ENCODE data around the gene KAT2B.

The KAT2B gene

DNA sequence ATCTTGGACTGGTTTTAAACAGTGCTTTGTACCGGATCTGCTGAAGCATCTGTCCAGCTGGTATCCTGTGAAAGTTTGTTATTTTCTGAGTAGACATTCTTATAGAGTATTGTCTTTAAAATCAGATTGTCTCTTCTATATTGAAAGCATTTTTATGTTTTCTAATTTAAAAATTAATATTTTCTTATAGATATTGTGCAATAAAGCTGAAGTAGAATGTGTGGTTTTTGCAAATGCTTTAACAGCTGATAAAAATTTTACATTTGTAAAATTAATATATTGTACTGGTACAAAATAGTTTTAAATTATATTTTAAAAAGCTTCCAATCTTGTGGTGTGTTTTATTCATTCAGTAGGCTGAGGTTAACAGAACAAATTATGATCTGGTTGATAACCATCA is 113.8 kb downstream of the KAT2B start:
- no peak for DNase-seq

DNA sequence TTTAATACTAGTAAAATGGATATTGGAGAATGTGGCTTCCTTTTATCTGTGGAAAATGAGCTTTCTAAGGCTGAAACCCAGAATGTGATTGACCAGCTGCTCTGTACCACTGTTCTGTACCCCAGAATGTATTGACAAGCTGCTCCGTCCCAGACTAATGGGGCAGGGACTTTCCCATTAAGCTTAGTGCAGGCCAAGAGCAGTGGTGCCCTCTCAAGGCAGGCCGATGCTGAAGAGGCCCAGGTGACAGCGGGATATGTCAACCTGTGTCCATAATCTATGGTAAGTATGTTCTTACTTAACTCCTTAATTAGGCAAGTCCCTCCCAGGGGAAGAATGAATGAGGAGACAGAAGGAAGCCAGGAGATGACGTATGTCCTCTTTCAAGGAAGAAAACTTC is 114.7 kb downstream of the KAT2B start:
- DNase-seq = no peak

DNA sequence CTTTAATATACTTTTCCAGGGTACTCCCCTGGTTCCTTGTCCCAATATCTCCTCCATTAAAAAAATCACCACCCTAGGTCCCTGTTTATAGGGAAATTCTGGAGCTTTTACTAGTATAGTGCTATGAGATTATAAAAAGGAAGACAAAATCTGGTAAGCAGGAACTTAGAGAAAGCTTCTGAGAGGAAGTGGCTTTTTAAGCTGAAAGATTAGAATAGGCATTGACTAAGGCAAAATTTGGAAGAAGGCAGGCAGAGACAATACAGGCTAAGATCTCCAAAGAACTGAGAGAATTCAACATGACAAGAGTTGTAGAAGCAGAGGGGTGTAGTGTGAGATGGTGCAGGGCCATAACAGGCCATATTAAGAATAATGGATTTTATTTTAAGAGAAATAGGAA is 120.0 kb downstream of the KAT2B start:
- DNase-seq = no peak

DNA sequence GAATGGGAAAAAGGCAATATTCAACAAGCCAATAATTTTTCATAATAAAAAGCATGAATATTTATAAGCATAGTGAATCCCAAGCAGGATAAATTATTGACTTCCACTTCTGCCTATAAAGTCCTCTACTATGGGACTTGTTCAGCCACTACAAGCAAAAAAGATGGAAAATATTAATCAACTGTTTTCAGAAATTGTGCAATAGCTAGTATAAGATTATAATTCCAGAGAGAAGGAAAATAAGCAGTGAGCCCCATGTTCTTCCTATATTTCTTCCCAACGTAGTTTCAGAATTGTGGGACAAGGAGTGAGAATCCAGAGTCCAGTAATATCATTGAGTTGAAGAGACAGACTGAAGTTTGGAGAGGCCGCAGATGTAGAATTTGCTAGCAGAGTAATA is 121.5 kb downstream of the KAT2B start:
- DNase-seq = no peak

DNA sequence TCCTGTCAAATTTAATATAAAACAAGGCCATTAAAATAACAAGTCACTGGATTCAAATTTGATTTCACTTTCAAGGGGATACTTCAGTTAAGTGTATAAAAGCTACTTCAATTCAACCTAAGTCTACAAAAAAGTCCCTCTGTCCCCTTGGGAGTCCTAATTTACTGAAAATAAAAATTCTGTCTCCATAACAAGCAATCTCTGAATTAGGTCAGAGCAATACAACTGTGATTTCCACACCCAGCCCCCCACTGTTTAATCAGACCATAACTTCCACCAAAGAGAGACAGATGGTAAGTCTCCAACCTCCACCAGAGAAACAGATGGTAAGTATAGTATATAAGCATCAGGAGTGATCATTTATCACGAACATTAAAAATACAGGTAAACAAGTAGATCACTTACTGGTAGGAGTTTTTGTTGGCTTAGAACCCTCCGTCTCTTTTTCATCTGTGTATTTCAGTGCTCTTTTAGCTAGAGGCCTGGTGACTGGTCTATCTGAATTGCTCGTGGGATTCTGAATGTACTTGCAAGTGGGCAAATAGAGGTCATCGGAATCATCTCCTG is 133.7 kb downstream of the KAT2B start:
- peak; percentile 91 for DNase-seq

DNA sequence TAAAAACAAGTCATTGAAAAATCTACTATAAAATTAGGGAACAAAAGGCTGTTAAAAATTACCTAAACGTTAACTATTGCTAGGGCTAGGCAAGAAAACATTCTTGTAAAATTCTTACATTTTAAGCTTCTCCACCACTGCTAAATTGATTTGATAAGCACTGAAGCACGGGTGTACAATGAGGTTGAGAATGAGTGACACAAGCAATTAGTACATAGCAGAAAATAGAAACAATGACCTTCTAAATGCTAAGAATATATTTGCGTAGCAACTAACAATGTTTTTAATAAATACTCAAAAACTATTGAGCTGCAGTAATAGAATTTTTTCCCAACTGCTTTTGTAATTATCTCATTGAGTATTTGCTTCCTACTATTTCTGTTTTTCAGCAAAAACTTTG is 141.0 kb downstream of the KAT2B start:
- DNase-seq = no peak

DNA sequence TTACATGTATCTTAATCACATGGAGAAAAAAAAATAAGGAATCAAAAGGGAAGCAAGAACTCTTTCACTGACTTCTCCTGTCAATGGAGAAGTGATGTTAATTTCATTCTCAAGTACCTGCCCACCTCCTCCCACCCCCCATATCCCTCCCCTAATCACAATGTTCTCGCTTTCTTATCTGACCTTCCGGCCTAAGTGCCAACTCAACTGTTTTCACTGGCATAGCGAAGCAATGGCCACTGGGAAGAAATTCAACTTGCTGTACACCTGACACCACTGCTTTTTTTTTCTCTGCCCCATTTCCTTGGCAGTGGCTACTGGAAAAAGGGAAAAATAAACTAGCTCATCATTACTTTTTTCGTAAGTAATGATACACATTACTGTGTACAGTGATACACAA is 142.0 kb downstream of the KAT2B start:
- no peak for DNase-seq

DNA sequence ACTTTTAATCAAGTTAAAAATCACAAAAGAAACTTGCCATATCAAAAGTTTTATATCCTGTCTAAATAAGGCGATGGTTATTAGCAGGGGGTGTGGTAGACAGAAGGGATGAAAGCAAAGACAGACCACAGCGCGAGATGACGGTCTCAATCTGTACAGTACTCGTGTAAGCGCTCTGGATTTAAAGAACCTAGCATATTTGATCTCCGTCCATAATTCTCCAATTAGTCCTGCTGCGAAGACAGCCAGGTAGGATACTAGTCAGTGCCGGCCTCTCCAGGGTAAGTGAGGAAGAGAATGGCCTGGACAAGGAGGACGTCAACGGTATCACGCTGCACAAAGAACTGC is 145.1 kb downstream of the KAT2B start:
- DNase-seq = no peak

DNA sequence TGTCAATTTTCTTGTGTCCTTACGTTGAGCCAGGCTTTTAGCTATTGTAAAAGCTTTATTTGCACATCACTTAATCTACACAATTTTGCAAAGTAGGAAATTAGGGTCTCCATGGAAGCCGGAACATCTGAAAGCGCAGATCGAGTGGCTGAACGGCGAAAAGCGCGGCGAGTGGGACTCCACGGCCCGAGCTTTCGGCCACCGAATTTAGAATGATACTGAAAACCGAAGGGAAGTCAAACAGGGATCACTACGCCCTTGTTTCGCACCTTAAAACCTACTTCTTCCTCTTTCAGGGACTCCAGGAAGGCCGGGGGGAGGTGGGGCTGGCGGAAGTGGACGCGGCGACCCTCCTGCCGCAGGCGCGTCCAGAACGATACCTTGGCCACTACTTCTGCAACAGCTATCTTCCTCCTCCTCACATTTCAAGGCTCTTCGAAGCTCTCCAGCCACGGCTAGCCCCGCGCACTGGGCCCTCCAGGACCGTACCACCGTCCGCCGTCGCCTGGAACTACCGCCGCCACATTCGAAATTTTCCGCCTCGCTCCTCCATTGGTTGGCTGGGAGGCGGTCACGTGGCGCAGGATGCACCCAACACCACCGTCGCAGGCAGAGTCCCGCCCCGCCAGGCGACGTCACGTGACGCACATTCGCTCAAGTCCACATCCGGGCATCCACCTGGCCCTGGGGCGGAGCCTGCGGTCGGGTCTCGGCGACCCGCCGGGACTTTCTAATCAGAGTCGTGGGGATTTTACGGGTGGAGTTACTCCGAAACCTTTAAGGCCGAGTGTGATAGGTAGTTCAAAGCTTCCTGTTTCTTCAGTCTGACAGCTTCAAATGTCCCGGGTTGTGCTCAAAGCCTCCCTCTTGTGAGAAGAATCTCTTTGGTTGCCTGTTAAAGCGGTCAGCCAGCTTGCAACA is 145.7 kb downstream of the KAT2B start, which contains the start of gene SGO1:
Gene SGO1, minus strand, starts transcription at position 528 of the 921 bp plus-strand sequence. CDS start 2,179 bp downstream, outside the sequence.
- DNase-seq = peak; percentile 88

DNA sequence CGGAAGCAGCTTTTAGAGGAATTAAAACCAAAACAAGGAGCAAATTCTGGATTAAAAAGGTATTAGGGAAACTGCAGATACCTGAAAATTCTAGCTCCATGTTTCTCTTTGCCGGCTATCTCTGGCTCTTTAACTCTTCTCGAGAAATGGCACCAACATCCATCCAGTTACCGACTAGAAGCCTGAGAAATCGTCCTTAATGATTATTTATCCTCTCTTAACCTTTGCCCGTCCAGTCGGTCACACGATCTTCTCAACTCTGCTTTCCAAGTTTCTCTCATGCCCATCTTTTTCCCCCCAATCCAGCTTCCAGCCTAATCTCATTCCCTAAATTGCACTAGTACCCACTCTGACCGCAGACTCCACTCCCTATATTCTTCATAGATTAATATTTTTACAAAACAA is 146.4 kb downstream of the KAT2B start:
- no peak for DNase-seq

DNA sequence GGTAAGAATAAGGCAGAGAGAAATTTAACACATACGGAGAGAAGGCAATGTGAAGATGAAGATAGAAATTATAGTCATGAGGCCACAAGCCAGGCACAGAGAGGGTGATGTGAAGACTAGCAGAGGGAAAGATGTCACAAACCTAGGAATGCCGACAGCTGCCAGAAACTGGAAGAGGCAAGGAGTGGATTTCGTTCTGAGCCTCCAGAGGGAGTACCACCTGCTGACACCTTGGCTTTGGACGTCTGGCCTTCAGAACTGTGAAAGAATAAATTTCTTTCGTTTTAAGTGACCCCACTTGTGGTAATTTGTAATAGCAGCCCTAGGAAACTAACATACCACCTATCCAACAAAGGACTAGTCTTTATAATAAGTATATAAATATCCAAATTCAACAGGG is 150.7 kb downstream of the KAT2B start:
- DNase-seq = peak; percentile 35

DNA sequence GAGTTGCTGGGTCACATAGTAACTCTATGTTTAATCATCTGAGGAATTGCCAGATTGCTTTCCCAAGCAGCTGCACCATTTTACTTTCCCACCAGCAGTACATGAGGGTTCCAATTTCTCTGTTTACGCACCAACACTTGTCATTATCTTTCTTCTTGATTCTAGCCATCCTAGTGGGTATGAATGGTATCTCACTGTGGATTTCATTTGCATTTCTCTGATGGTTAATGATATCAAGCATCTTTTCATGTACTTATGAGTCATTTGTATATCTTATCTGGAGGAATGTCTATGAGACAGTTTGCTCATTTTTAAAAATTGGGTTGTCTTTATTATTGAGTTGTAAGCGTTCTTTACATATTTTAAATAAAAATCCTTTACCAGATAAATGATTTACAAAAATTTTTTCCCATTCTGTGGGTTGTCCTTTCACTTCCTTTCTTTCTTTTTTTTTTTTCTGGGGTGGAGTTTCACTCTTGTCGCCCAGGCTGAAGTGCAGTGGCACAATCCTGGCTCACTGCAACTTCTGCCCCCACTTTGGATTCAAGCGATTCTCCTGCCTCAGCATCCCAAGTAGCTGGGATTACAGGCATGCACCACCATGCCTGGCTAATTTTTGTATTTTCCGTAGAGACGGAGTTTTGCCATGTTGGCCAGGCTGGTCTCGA is 154.7 kb downstream of the KAT2B start:
- DNase-seq = peak; percentile 23

DNA sequence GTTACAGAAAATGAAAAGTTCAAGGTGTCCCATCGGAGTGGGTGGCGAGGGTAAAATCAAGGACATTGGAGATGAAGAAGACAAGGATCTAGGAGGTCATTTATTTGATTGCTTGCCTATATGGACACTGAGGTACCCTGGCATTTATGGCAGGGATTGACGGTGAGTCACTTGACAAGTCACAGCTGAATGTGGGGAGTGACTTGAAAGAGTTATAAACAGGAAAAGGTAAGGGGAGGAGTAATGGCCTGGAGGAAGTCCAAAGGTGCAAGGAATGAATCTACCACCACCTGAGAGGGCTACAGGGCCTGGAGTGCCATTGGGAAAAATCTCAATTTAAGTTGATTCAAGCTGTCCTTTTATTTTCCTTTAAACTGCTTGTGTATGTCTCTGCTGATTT is 157.5 kb downstream of the KAT2B start:
- no peak for DNase-seq

DNA sequence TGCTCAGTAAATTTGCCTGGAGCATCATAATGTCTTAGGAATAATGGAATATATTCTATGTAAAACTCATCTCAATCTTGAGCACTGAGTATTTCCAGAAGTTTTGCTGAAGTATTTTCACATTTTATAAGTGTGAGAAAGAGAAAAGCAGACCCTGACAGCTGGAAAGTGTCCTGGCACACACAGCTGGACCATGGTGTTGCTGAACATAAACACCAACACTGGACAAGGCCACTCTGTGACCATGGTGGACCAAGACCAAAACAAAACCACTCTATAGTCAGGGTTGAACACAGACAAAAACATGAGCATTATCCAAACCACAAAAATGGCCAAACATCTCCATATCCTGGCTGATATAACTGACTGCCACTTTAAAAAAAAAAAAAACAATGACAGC is 160.9 kb downstream of the KAT2B start:
- no peak for DNase-seq
